Fibroblast of the aortic adventitia (primary cell): Measurements from ENCODE around the gene AKT3. TPM values are rescaled to one million over a fixed set of nuclear protein-coding genes. Genes with fewer than 3 reads are reported as not detected.

ENCODE experiments used
- DNase-seq: peaks from one replicate; pipeline ENCODE4 v3.0.0-alpha.2; 2010; ENCODE audit warnings: low read depth
- H3K4me3 ChIP-seq: 2 replicates; pipeline ENCODE4 v1.5.1; 2011; ENCODE audit warnings: low read depth, mild to moderate bottlenecking, control low read depth, low read length, moderate library complexity
- CTCF ChIP-seq: IDR thresholded peaks from 2 replicates; pipeline ENCODE4 v1.5.1; 2011; ENCODE audit warnings: mild to moderate bottlenecking, low read length, control low read depth, inconsistent platforms; ENCODE audit not compliant: insufficient read depth
- total RNA-seq: library from RNA; depleted of rRNA; stranded (reverse); fragments of >200 nt; gene quantifications from 2 replicates; pipeline ENCODE4 v1.2.3, GENCODE V29; 2012; ENCODE audit warnings: low replicate concordance

The AKT3 gene
- total RNA-seq, 1 donor: 36.6 TPM

- DNase-seq: no peak
- no peak overlapping the region for H3K4me3 ChIP-seq
- TF ChIP-seq CTCF: no peak
Observed at GRCh38 chr1:243500512-243500911, 349.5 kb downstream of the AKT3 start.

- TF ChIP-seq CTCF: no peak
- no peak for DNase-seq
- no peak overlapping the region for H3K4me3 ChIP-seq
Observed at GRCh38 chr1:243499711-243500110, 350.3 kb downstream of the AKT3 start.

- TF ChIP-seq CTCF: no peak
- no peak for DNase-seq
- no peak overlapping the region for H3K4me3 ChIP-seq
Observed at GRCh38 chr1:243499248-243499647, 350.8 kb downstream of the AKT3 start.

- no peak overlapping the region for H3K4me3 ChIP-seq
- TF ChIP-seq CTCF: no peak
- DNase-seq: no peak
Observed at GRCh38 chr1:243497939-243498681, 351.9 kb downstream of the AKT3 start.

- TF ChIP-seq CTCF: no peak
- DNase-seq: no peak
- no peak overlapping the region for H3K4me3 ChIP-seq
Observed at GRCh38 chr1:243496806-243497205, 353.2 kb downstream of the AKT3 start.

- TF ChIP-seq CTCF: no peak
- no peak overlapping the region for H3K4me3 ChIP-seq
- no peak for DNase-seq
Observed at GRCh38 chr1:243496187-243496646, 353.8 kb downstream of the AKT3 start.
